Activated T-helper 1 cell treated with Interleukin-2 at 50 U/mL for 16 hours (primary cell): ENCODE data around the gene AOC2.
"Not testable (repeated sequence)": the region's sequence is repeated elsewhere in the genome, so short reads cannot be mapped to it uniquely, and the experiment has no call there.

Experiments used
- DNase-seq: peaks from one replicate; pipeline ENCODE4 v3.0.0-alpha.2; 2020; ENCODE audit warnings: low read depth

AOC2 gene

DNA sequence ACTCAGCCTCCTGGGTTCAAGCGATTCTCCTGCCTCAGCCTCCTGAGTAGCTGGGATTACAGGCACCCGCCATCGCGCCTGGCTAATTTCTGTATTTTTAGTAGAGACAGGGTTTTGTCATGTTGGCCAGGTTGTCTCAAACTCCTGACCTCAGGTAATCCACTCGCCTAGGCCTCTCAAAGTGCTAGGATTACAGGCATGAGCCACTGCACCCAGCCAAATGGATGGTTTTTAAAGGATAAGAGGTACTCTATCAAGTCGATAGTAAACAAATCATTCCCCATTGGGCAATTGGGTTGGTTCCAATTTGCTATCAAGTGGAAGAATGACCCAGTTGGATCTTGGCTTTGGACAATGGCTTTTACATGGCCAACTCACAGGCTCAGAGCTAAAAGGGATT lies 37.3 kb downstream of the AOC2 start:
- DNase-seq: not testable (repeated sequence)

DNA sequence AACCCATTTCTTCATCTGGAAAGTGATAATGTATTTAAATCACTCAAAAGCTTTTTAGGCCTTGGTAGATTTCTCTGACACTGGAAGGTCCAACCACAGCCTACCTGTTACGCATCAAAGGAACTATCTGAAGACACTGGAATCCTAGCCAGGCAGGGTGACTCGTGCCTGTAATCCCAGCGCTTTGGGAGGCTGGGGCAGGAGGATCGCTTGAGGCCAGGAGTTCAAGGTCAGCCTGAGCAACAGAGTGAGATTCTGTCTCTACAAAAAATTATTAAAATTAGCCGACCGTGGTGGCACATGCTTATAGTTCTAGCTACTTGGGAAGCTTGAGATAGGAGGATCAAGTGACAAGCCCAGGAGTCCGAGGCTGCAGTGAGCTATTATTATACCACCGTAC lies 37.8 kb downstream of the AOC2 start:
- no peak for DNase-seq

DNA sequence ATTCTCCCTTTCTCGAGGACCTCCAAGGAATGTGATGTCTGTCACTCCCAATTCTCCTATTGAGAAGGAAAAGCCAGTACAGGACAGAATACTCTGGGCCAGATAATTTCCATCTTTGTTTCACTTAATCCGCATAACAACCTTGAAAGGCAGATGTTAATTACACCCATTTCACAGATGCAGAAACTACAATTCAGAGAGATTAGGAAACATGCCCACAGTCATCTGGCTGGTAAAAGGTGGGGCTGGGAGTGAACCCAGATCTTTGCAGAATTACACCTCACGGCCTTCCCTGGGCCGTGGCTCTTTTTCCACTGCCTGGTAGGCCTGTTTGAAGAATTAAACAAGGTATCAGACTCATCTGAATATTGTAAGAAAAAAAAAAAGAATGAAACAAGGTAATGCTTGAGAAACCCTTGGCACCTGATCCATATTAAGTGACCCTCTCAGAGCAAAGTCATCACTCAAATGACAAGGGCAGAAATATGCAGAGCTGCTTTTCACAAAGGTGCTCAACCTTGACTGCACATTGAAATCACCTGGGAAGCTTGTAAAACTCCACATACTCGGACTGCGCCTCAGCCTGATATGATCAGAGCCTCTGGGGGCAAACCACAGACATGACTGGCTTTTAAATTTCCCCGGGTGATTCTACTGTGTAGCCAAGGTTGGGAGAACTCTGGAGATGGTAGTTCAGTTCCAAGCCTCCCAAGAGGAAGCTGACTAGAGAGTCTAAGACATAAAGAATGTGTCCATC lies 39.6 kb downstream of the AOC2 start:
- no peak for DNase-seq

DNA sequence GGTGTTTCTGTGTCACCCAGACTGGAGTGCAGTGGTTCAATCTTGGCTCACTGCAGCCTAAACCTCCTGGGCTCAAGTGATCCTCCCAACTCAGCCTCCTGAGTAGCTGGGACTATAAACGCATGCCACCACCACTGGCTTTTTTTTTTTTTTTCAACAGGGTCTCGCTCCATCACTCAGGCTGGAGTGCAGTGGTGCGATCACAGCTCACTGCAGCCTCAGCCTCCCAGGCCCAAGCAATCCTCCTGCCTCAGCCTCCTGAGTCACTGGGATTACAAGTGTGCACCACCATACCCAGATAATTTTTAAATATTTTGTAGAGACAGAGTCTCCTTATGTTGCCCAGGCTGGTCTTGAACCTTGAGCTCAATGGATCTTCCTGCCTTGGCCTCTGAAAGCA lies 41.4 kb downstream of the AOC2 start:
- DNase-seq: not testable (repeated sequence)

DNA sequence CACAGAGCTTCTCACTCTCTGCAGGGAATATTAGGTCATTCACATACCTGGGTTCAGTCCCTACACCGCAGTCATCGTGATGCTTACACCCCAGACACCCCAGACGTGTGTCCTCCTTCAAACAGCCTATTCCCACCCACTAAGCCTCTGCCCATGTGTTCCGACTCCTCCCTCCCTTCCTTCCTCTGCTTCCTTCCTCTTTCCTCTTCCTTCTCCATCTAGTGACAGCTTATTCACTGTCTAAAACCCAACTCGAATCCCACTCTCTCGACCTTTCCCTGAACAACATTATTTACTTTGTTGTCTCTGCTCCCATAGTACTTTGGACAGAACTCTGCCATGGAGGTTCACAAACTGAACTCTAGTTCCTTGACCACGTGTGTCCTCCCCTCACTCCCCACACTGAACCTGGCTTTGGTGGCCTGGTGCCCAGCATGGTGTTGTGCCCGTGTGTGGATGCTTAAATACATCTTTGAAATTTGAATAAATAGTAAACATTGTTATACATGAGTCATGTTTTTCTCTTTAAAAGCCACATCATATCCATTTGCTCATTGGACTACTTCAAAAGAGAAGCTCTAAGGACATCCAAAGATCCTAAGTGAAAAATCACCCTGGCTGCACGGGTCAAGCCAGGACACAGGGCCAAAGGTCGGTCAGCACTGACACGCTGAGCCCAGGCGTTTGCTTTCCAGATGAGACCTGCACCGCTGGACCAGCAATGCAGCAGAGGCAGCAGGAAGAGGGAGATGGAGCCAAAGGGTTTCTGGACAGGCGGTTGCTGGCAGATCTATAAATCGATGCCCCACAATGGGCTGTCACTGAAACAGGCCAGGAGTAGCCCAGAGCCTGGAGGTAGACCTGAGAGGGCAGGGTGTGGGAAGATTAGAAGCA lies 42.1 kb downstream of the AOC2 start:
- no peak for DNase-seq

DNA sequence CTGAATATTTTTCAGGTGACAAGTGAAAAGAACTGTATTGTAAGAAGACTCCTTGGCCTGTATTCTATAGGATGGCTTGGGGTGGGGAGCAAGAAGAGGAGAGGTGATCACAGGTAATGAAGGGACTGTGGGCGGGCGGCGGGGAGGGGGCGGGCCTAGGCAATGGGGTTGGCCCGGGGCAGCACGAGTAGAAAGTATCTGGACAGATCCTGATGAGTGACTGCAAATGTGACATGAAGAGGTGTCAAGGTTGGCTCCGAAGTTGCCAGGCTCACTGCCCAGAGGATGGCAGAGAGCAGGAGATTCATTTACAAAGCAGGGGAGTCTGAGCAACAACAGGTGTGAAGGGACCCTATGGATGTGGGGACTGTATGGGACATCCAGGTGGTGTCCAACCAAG lies 45.4 kb downstream of the AOC2 start:
- DNase-seq: no peak

DNA sequence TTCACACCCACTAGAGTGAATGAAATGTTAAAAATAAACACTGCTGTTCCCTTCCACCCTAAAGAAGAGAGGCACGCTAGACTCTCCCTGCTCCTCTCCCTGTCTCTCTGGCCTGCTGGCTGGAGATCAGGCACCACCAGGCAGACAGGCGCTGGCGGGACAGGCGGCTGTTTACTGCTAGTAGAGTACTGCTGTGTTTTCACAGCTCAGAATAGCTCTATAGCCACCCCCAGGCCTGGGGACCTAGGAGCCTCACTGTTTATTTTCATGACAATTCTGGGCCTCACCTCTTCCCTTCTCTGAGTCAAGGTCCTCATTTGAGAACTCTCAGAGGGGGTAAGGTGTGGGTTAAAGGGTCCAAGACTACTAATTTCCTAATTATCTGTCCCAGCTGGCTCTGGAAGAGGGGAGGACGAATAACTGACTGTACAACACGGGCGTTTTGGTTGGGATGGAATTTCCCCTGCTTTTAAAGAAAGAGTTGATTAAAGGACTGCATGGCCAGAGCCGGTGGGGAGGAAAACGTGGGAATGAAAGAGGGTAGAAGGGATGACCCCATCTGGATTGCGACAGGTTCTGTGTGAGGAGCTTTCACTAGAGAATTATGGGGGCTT lies 47.3 kb downstream of the AOC2 start:
- no peak for DNase-seq

DNA sequence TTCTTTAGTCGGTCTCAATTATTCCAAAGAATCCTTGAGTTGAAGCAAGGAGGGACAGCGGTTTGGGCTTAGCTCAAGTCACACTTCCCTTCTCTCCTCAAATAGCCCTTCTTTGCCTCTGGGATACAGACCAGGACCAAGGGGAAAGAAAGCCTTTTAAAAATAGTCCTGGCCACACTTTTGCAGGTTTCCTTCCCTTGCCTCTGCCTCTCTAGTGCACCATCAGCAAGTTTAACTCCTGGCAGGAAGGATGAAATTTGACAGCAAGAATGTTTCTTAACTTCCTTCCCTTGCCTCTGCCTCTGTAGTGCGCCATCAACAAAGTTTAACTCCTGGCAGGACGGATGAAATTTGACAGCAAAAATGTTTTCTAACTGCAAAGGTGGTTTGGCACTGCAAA lies 49.0 kb downstream of the AOC2 start:
- no peak for DNase-seq

DNA sequence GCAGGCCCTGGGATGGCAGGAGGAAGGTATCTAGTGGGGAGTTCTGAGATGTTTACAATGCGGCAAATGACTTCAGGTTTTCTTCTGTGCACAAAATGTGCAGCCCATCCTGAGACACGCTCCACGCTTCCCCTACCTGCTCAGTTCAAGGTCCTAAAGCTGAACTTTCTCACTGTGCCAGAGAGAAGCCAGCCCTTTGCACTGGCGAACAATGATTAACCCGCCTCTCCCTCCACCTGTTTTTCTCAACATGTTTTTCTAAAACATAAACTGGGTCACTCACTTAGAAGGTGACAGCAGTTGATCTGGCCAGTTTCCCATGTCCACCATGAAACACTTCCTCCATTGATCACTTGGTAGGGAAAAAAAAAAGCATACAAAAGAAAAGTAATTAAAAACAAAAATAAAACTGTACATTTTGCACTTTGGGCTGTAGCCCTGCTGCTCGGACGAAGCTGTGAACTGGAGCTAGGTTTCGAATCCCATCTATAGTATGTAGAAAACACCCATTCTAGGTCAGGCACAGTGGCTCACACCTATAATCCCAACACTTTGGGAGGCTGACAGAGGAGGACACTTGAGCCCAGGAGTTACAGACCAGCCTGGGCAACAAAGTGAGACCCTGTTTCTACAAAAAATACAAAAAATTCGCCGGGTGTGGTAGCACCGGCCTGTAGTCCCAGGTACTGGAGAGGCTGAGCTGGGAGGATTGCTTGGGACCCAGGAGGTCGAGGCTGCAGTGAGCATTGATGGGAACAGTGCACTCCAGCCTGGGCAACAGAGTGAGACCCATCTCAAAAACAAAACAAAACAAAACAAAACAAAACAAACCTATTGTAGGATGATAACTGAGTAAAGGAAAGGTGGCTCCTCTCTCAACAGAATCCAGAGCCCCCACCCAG lies 50.2 kb downstream of the AOC2 start:
- DNase-seq: no peak

DNA sequence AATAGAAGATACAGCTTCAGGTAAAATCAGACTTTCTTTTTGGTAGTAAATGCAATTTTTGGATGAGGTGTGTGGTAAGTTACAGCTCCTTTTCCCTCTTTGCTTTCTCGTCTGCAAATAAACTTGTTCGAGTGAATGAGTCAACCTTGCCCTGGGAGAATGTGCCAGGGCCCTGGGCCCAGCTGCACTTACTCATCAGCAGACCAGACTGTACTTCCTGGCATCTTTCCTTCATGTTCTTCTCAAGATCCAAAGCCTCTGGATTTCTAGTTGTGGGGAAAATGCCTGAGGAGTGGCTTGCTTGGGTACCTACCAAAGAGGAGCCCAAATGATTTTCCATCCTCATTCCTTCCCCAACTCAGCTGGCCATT lies 50.8 kb downstream of the AOC2 start:
- no peak for DNase-seq

DNA sequence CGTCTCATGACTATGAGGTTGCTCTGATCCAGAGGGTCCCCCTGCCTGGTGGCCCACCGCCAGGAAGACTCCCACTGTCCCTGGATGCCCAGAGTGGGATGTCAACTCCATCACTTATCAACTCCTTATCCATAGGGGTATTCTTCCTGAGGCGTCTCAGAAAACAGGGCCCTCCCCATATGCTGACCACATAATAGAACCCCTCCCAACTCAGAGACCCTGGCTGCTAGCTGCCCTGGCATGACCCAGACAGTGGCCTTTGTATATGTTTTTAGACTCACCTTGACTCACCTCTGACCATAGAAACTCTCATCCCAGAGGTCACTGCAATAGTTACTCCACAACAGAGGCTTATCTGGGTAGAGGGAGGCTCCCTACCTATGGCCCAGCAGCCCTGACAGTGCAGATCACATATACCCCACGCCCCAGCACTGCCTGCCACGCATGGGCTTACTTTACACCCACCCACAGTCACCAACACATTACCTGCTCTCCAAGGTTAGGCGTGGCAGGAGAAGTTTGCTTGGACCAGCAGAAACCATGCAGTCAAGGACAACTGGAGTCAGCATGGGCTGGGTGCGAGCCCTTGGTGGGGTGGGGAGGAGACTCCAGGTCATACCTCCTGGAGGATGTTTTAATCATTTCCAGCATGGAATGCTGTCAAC lies 53.9 kb downstream of the AOC2 start:
- DNase-seq: no peak

DNA sequence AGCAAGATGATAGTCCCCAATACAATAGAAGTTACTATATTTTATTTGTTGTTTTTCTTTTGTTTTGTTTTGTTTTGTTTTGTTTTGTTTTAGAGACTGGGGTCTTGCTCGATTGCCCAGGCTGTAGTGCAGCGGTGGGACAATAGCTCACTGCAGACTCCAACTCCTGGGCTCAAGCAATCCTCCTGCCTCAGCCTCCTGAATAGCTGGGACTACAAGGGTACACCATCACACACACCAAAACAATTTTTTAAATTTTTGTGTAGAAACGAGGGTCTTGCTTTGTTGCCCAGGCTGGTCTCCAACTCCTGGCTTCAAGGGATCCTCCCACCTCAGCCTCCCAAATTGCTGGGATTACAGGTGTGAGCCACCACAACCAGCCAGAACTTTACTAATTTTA lies 55.6 kb downstream of the AOC2 start:
- not testable (repeated sequence) for DNase-seq
